ENCODE results near the gene ABCC4. TPM values are rescaled to one million over a fixed set of nuclear protein-coding genes. Genes with fewer than 3 reads are reported as not detected.

ABCC4 gene
- total and polyA plus RNA-seq, 10 donors: 1.4 to 21.0 (median 13.3) TPM

- Histone ChIP-seq H3K27ac (no peak overlapping the region), H3K9me3 (no peaks in the 10 kb centered on the region), H3K27me3 (replicated peaks in 1 of 7) (no peaks in the 10 kb centered on the region), H3K4me1 (peaks cover 0 to 3% (median 0%) of the 10 kb centered on the region in 6 donors), H3K4me3 (no peak overlapping the region), H3K36me3 (no peaks in the 10 kb centered on the region)
- no peak for DNase-seq
- intact Hi-C loops (cut with DNase I; ENCODE audit: low total_unique reads): no loop called here
- no peak for TF ChIP-seq POLR2AphosphoS5 (IDR thresholded peaks at IDR 0.05)
- no peak for TF ChIP-seq POLR2A (IDR thresholded peaks at IDR 0.05)
- 94 to 98% (median 95%) methylated on average over 13 of the region's 13 CpGs for WGBS, 5 donors
Observed at GRCh38 chr13:95255072-95255732, 46.0 kb downstream of the ABCC4 start.

DNA sequence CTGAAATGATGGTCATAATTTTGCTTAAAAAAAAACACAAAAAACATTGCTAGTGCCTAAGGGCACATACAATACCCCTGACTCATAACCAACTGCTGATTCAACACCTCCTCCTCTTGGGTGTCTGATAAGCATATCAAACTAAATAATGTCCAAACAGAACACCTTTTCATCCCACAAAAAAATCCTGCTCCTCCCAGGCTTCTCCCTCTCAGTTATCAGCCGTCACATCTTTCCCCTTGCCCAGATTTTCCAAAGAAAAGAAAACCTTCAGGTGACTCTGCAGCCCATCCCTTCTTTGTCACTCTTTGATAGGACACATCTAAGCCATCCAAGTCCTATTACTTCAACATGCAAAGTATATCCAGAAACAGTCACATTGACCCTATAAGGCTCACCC is 46.9 kb downstream of the ABCC4 start:
- no peaks in the 10 kb centered on the region for H3K9me3 ChIP-seq
- H3K27ac ChIP-seq: no peak overlapping the region
- intact Hi-C loops (cut with DNase I; ENCODE audit: low total_unique reads): no loop called here
- 52 to 100% (median 96%) methylated on average over 1 of the region's 1 CpG for WGBS, 5 donors
- no peak overlapping the region for H3K4me3 ChIP-seq
- H3K36me3 ChIP-seq: no peaks in the 10 kb centered on the region
- H3K4me1 ChIP-seq: peaks cover 0 to 3% (median 0%) of the 10 kb centered on the region in 6 donors
- TF ChIP-seq, protein P1, sequence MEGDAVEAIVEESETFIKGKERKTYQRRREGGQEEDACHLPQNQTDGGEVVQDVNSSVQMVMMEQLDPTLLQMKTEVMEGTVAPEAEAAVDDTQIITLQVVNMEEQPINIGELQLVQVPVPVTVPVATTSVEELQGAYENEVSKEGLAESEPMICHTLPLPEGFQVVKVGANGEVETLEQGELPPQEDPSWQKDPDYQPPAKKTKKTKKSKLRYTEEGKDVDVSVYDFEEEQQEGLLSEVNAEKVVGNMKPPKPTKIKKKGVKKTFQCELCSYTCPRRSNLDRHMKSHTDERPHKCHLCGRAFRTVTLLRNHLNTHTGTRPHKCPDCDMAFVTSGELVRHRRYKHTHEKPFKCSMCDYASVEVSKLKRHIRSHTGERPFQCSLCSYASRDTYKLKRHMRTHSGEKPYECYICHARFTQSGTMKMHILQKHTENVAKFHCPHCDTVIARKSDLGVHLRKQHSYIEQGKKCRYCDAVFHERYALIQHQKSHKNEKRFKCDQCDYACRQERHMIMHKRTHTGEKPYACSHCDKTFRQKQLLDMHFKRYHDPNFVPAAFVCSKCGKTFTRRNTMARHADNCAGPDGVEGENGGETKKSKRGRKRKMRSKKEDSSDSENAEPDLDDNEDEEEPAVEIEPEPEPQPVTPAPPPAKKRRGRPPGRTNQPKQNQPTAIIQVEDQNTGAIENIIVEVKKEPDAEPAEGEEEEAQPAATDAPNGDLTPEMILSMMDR (IDR thresholded peaks at IDR 0.05 in 8 of 11, conservative IDR thresholded peaks at IDR 0.05 in 3 of 11): no peak
- TF ChIP-seq POLR2A (IDR thresholded peaks at IDR 0.05): no peak
- no peak for TF ChIP-seq POLR2AphosphoS5 (IDR thresholded peaks at IDR 0.05)
- H3K27me3 ChIP-seq (replicated peaks in 1 of 7): no peaks in the 10 kb centered on the region
- no peak for DNase-seq

- DNase-seq: no peak
- Histone ChIP-seq H3K9me3 (no peaks in the 10 kb centered on the region), H3K36me3 (no peaks in the 10 kb centered on the region), H3K27ac (no peak overlapping the region), H3K4me1 (peaks cover 0 to 3% (median 0%) of the 10 kb centered on the region in 6 donors), H3K4me3 (no peak overlapping the region), H3K27me3 (replicated peaks in 1 of 7) (no peaks in the 10 kb centered on the region)
- TF ChIP-seq POLR2A (IDR thresholded peaks at IDR 0.05) (no peak), POLR2AphosphoS5 (IDR thresholded peaks at IDR 0.05) (no peak)
- TF ChIP-seq, protein P1 (IDR thresholded peaks at IDR 0.05 in 8 of 11, conservative IDR thresholded peaks at IDR 0.05 in 3 of 11): no peak
- intact Hi-C loops (cut with DNase I; ENCODE audit: low total_unique reads): no loop called here
- WGBS, 5 donors: 87 to 93% (median 89%) methylated on average over 6 of the region's 6 CpGs
Observed at GRCh38 chr13:95253033-95253432, 48.2 kb downstream of the ABCC4 start.

DNA sequence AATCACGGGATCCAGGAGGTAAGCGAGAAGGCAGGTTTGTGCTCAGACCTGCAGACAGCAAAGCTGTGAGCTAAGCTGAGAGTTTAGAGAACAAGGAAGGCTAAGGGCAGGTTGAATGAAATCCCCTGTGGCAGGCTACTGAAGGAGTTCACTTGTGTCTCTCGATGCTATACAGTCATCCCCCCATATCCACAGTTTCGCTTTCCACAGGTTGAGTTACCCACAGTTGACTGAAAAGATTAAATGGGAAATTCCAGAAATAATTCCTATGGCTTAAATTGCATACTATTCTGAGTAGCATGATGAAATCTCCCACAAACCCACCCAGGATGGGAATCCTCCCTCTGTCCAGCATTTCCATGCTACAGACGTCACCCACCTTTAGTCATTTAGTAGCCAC is 49.6 kb downstream of the ABCC4 start:
- no peaks in the 10 kb centered on the region for H3K27me3 ChIP-seq (replicated peaks in 1 of 7)
- no peak for DNase-seq
- H3K9me3 ChIP-seq: no peaks in the 10 kb centered on the region
- peaks cover 0 to 8% (median 0%) of the 10 kb centered on the region in 6 donors for H3K36me3 ChIP-seq
- no peak overlapping the region for H3K27ac ChIP-seq
- peaks cover 0 to 3% (median under 1%) of the 10 kb centered on the region in 6 donors for H3K4me1 ChIP-seq
- TF ChIP-seq, protein P1 (IDR thresholded peaks at IDR 0.05 in 8 of 11, conservative IDR thresholded peaks at IDR 0.05 in 3 of 11): no peak
- TF ChIP-seq POLR2AphosphoS5 (IDR thresholded peaks at IDR 0.05): no peak
- TF ChIP-seq POLR2A (IDR thresholded peaks at IDR 0.05): no peak
- WGBS, 5 donors: 85 to 94% (median 89%) methylated on average over 5 of the region's 5 CpGs
- intact Hi-C loops (cut with DNase I; ENCODE audit: low total_unique reads): no loop called here
- no peak overlapping the region for H3K4me3 ChIP-seq

All from spleen (tissue), 11 donors.